ENCODE data around the gene PRR11.

DNA sequence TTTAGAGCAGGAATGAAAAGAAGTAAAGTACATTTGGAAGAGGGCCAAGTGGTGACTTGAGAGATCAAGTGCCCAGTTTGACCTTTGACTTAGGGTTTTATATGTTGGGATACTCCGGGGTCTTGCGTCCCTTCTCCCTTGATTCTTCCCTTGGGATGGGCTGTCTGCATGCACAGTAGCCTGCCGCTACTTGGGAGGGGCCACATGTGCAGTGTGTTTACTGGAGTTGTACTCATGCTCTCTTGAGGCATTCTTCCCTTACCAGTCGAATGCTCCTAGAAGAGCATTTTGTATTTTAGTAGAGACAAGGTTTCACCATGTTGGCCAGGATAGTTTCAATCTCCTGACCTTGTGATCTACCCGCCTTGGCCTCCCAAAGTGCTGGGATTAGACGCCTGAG, 88.5 kb downstream of the PRR11 start:
- TF ChIP-seq EZH2 (IDR thresholded peaks at IDR 0.05) (no peak), SP1 (IDR thresholded peaks at IDR 0.05; ENCODE audit: low read depth) (no peak), POLR2A (IDR thresholded peaks at IDR 0.05; ENCODE audit: borderline replicate concordance, extremely low read depth, insufficient read depth, insufficient read length) (no peak), SIN3A (IDR thresholded peaks at IDR 0.05; ENCODE audit: low read depth) (no peak), EZH2phosphoT487 (IDR thresholded peaks at IDR 0.05; ENCODE audit: borderline replicate concordance) (no peak), ZNF274 (IDR thresholded peaks at IDR 0.05; ENCODE audit: low read depth, low read length) (no peak), CBX3 (IDR thresholded peaks at IDR 0.05; ENCODE audit: low read depth) (no peak), FOSL1 (IDR thresholded peaks at IDR 0.05; ENCODE audit: low read depth) (no peak), EGR1 (IDR thresholded peaks at IDR 0.05; ENCODE audit: low read depth) (no peak), POLR2AphosphoS5 (IDR thresholded peaks at IDR 0.05; ENCODE audit: low read depth, low read length) (no peak)
- TF ChIP-seq, protein P1, sequence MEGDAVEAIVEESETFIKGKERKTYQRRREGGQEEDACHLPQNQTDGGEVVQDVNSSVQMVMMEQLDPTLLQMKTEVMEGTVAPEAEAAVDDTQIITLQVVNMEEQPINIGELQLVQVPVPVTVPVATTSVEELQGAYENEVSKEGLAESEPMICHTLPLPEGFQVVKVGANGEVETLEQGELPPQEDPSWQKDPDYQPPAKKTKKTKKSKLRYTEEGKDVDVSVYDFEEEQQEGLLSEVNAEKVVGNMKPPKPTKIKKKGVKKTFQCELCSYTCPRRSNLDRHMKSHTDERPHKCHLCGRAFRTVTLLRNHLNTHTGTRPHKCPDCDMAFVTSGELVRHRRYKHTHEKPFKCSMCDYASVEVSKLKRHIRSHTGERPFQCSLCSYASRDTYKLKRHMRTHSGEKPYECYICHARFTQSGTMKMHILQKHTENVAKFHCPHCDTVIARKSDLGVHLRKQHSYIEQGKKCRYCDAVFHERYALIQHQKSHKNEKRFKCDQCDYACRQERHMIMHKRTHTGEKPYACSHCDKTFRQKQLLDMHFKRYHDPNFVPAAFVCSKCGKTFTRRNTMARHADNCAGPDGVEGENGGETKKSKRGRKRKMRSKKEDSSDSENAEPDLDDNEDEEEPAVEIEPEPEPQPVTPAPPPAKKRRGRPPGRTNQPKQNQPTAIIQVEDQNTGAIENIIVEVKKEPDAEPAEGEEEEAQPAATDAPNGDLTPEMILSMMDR (IDR thresholded peaks at IDR 0.05 in 2 of 3, conservative IDR thresholded peaks at IDR 0.05 in 1 of 3; ENCODE audit: borderline replicate concordance in 1 of 3, insufficient read depth in 1 of 3, low read depth in 2 of 3, low read length in 2 of 3) = no peak
- TF ChIP-seq, protein P2, sequence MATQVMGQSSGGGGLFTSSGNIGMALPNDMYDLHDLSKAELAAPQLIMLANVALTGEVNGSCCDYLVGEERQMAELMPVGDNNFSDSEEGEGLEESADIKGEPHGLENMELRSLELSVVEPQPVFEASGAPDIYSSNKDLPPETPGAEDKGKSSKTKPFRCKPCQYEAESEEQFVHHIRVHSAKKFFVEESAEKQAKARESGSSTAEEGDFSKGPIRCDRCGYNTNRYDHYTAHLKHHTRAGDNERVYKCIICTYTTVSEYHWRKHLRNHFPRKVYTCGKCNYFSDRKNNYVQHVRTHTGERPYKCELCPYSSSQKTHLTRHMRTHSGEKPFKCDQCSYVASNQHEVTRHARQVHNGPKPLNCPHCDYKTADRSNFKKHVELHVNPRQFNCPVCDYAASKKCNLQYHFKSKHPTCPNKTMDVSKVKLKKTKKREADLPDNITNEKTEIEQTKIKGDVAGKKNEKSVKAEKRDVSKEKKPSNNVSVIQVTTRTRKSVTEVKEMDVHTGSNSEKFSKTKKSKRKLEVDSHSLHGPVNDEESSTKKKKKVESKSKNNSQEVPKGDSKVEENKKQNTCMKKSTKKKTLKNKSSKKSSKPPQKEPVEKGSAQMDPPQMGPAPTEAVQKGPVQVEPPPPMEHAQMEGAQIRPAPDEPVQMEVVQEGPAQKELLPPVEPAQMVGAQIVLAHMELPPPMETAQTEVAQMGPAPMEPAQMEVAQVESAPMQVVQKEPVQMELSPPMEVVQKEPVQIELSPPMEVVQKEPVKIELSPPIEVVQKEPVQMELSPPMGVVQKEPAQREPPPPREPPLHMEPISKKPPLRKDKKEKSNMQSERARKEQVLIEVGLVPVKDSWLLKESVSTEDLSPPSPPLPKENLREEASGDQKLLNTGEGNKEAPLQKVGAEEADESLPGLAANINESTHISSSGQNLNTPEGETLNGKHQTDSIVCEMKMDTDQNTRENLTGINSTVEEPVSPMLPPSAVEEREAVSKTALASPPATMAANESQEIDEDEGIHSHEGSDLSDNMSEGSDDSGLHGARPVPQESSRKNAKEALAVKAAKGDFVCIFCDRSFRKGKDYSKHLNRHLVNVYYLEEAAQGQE (IDR thresholded peaks at IDR 0.05; ENCODE audit: low read depth) = no peak
- TF ChIP-seq, protein P3, sequence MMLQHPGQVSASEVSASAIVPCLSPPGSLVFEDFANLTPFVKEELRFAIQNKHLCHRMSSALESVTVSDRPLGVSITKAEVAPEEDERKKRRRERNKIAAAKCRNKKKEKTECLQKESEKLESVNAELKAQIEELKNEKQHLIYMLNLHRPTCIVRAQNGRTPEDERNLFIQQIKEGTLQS (IDR thresholded peaks at IDR 0.05) = no peak
